AG09309 (cell line): ENCODE results near the gene GRM6.

Source experiments
- DNase-seq: peaks from one replicate; pipeline ENCODE4 v3.0.0-alpha.2; 2010; ENCODE audit warnings: low read depth
- H3K4me3 ChIP-seq: 2 replicates; pipeline ENCODE4 v1.5.1; 2011; ENCODE audit warnings: mild to moderate bottlenecking, low read depth, low read length, moderate library complexity; ENCODE audit not compliant: control insufficient read depth
- TF ChIP-seq, protein P1 (sequence below): IDR thresholded peaks from 2 replicates; pipeline ENCODE4 v1.5.1; 2011; ENCODE audit warnings: mild to moderate bottlenecking, low read depth, low read length, inconsistent platforms; ENCODE audit not compliant: insufficient read depth, control insufficient read depth; ENCODE audit errors: missing control alignments

The GRM6 gene

DNA sequence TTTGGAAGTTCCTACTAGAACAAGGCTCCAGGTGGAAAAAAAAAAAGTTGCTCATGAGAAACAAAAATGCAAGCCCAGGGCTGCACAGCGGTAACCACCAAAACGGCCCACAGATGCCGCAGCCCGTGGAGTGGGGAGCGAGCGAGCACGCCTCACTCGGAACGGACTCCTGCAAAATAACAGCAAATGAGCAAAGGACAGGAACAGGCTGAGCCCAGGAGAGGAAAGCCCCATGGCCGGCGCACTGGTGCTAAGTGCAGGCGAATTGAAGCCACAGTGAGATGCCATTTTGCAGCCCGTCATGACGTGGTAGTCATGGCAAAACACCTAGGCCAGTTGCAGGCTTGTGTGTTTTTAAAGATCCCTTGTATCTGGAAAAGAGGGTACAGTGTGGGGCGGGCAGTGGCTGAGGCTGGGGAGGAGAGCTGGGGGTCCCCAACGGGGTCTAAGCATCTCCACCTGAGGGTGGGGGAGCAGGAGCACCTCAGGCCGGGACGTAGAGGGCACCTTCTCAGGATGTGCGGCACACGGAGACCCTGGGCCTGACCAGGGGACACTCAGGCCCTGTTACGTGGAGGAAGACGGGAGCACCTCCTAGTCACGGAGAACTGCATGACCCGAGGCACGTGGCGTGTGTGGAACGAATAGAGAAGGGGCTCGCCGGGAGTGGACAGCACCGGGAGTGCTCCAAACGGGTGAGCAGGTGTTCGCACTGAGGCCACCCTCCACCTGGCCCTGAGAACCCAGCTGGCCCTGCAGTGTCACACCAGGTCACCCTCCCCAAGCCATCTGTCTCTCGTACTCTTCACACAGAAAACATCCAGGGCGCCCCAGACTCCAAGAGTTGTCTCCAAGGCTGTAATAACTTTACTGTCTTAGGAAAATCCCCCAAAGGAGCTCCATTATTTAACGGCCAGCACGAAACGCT lies 10.7 kb downstream of the GRM6 start:
- no peak for DNase-seq
- H3K4me3 ChIP-seq = no peak overlapping the region
- TF ChIP-seq, protein P1, sequence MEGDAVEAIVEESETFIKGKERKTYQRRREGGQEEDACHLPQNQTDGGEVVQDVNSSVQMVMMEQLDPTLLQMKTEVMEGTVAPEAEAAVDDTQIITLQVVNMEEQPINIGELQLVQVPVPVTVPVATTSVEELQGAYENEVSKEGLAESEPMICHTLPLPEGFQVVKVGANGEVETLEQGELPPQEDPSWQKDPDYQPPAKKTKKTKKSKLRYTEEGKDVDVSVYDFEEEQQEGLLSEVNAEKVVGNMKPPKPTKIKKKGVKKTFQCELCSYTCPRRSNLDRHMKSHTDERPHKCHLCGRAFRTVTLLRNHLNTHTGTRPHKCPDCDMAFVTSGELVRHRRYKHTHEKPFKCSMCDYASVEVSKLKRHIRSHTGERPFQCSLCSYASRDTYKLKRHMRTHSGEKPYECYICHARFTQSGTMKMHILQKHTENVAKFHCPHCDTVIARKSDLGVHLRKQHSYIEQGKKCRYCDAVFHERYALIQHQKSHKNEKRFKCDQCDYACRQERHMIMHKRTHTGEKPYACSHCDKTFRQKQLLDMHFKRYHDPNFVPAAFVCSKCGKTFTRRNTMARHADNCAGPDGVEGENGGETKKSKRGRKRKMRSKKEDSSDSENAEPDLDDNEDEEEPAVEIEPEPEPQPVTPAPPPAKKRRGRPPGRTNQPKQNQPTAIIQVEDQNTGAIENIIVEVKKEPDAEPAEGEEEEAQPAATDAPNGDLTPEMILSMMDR = no peak

DNA sequence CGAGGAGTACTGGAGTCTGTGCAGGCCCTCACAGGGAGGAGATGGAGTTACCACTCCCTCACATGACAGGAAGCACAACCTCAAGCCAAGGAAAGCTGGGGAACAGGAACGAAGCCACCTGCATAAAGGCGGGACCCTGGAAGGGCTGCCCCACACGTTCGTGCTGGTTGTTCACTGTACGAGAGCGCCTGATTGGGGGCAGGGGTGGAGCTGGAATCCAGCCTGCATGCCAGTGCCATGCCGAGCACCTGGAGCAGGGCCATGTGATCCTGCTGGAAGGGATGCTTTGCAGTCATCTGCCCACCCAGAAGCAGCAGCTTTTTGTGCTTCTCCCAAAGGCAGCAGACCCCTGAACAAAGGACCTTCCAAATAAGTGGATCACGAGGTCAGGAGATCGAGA lies 11.4 kb downstream of the GRM6 start:
- H3K4me3 ChIP-seq = no peak overlapping the region
- DNase-seq = no peak
- TF ChIP-seq, protein P1 = no peak

DNA sequence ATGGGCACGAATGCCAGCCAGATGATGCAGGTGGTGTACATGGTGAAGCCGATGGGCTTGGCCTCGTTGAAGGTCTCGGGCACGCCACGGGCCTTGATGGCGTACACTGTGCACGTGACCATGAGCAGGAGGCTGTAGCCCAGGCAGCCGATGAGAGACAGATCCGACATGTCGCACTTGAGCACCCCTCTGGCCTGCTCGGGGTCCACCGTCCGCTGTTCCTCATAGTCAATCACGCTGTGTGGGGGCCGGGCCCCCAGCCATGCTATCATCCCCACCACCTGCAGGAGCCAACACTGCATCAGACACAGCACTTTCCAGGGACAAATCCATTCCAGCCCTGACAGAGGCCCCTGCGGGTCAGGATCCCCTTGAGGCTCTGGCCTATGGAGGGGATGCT lies 12.2 kb downstream of the GRM6 start:
- TF ChIP-seq, protein P1 = no peak
- H3K4me3 ChIP-seq = no peak overlapping the region
- no peak for DNase-seq

DNA sequence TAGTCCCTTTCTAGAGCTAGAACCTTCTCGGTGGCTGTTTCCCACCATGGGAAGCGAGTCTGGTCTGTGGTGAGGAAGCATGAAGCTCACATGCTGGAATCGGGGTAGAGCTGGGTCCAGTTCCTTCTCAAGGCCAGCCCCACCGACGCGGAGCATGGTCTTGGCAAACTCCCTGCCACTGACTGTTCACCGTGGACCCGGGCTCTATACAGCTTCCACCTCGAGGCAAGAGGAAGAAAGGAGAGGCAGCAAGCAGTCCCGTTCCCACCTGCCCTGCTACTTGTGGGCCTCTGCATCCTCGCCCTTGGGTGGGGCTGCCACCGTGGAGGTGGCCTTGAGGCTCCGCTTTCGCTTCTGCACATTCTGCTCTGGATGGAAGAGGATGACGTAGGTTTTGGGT lies 13.7 kb downstream of the GRM6 start:
- TF ChIP-seq, protein P1 = no peak
- no peak overlapping the region for H3K4me3 ChIP-seq
- no peak for DNase-seq

DNA sequence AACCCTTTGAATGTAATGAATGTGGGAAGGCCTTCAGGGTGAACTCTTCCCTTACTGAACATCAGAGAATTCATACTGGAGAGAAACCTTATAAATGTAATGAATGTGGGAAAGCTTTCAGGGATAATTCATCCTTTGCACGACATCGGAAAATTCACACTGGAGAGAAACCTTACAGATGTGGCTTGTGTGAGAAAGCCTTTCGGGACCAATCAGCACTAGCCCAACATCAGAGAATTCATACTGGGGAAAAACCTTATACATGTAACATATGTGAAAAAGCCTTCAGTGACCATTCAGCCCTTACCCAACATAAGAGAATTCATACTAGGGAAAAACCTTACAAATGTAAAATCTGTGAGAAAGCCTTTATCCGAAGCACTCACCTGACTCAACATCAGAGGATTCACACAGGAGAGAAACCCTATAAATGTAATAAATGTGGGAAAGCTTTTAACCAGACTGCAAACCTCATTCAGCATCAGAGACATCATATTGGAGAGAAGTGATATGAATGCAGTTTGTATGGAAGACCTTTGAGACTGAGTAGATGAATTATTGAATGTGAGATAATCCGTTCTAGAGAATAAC lies 29.6 kb downstream of the GRM6 start:
- DNase-seq = no peak
- TF ChIP-seq, protein P1 = no peak
- H3K4me3 ChIP-seq = no peak overlapping the region

DNA sequence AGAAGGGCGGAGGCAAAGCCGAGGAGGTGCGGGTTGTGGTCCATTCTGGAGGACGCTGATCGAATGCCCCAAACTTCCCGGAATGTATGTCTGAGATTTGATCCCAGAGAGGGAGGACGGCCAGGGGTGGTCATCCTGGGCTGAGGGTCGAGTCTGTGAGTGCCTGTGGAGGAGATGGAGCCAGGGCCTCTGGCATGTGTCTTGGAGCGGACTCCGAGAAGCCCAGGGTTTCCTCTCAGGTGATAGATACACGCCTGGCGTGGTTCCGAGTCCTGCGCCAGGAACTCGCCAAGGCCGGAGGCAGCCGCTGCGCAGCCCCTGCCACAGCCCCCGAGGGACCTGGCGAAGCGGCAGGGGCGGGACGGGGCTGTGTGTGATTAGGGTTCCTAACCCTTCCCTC lies 53.8 kb downstream of the GRM6 start:
- DNase-seq = no peak
- peak overlapping the region; percentile 76 for H3K4me3 ChIP-seq
- TF ChIP-seq, protein P1 = no peak
